GM06990 (cell line): ENCODE results near the gene FHAD1.

ENCODE experiments used
- DNase-seq: peaks from one replicate; pipeline ENCODE4 v3.0.0-alpha.2; 2011; ENCODE audit not compliant: insufficient read length; ENCODE audit errors: extremely low read depth
- H3K27me3 ChIP-seq: replicated peaks from 2 replicates; pipeline ENCODE4 v1.6.0; 2011; ENCODE audit warnings: low read length; ENCODE audit not compliant: control insufficient read depth, insufficient read depth
- H3K36me3 ChIP-seq: 2 replicates; pipeline ENCODE4 v1.5.1; 2011; ENCODE audit warnings: low read length; ENCODE audit not compliant: control insufficient read depth, insufficient read depth
- H3K4me3 ChIP-seq: replicated peaks from 2 replicates; pipeline ENCODE4 v1.5.1; 2011; ENCODE audit warnings: low read depth, mild to moderate bottlenecking, control low read depth, low read length
- TF ChIP-seq, protein P1 (sequence below): IDR thresholded peaks from 2 replicates; pipeline ENCODE4 v1.5.1; 2011; ENCODE audit warnings: low read length, control low read depth, mild to moderate bottlenecking, inconsistent platforms; ENCODE audit not compliant: insufficient read depth, poor library complexity, severe bottlenecking

FHAD1 gene

DNA sequence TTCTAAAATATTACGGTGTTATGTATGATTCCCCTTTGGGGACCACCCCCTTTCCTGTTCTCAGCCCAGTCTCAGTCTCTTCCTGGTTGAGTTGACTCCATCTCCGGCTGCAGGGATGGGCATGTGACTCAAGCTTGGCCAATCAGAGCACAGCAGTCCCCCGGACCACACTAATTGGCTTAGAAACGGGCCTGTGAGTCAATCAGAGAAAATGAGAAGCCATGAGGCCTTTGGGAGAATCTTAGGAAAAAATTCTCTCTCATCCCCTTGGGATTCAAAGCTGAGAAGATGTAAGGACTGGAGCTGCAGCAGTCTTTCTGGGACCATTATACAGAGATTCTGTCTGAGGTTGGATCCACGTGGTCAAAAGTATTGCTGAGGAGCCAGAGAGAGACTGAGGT, 10.7 kb upstream of the FHAD1 start:
- TF ChIP-seq, protein P1, sequence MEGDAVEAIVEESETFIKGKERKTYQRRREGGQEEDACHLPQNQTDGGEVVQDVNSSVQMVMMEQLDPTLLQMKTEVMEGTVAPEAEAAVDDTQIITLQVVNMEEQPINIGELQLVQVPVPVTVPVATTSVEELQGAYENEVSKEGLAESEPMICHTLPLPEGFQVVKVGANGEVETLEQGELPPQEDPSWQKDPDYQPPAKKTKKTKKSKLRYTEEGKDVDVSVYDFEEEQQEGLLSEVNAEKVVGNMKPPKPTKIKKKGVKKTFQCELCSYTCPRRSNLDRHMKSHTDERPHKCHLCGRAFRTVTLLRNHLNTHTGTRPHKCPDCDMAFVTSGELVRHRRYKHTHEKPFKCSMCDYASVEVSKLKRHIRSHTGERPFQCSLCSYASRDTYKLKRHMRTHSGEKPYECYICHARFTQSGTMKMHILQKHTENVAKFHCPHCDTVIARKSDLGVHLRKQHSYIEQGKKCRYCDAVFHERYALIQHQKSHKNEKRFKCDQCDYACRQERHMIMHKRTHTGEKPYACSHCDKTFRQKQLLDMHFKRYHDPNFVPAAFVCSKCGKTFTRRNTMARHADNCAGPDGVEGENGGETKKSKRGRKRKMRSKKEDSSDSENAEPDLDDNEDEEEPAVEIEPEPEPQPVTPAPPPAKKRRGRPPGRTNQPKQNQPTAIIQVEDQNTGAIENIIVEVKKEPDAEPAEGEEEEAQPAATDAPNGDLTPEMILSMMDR: no peak
- Histone ChIP-seq H3K36me3 (no peaks in the 10 kb centered on the region), H3K27me3 (no peaks in the 10 kb centered on the region), H3K4me3 (no peak overlapping the region)
- DNase-seq: no peak

- Histone ChIP-seq H3K36me3 (no peaks in the 10 kb centered on the region), H3K4me3 (no peak overlapping the region), H3K27me3 (no peaks in the 10 kb centered on the region)
- TF ChIP-seq, protein P1: no peak
- DNase-seq: no peak
Measured at GRCh38 chr1:15236746-15237145, 10.3 kb upstream of the FHAD1 start.

DNA sequence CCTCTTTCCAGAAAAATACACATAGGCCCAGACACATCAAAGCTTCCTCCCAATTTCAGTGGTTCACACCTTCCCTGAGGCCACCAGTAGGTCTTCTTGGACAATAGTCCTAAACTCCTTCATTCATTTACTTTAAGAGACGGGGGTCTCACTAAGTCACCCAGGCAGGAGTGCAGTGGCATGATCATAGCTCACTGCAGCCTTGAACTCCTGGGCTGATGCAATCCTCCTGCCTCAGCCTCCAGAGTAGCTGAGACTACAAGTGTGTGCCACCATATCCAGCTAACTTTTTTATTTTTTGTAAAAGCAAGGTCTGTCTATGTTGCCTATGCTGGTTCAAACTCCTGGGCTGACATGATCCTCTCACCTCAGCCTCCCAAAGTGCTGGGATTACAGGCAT, 8.2 kb upstream of the FHAD1 start:
- TF ChIP-seq, protein P1: no peak

DNA sequence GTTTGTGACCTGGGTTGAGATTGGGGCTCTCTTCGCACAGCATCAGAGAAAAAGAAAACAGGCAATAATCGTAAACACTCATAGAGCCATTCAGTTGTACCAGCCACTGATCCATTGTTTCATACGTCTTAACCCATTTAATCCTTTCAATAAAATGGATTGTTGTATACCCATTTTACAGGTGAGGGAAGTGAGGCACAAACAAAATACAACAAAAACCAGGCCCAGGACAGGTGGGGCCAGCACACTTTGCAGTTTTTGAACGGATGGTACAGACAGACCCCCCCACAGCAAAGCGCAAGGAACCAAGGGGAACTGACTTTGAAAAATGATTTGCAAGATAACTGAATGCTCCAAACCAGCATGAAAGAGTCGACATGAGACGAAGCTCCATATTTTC, 4.3 kb upstream of the FHAD1 start:
- DNase-seq: no peak
- no peaks in the 10 kb centered on the region for H3K27me3 ChIP-seq
- no peaks in the 10 kb centered on the region for H3K36me3 ChIP-seq
- TF ChIP-seq, protein P1: no peak
- no peak overlapping the region for H3K4me3 ChIP-seq

More for the DNA sequence above, 8.2 kb upstream of the FHAD1 start:
- H3K36me3 ChIP-seq: no peaks in the 10 kb centered on the region
- H3K4me3 ChIP-seq: no peak overlapping the region
- H3K27me3 ChIP-seq: no peaks in the 10 kb centered on the region
- DNase-seq: no peak

DNA sequence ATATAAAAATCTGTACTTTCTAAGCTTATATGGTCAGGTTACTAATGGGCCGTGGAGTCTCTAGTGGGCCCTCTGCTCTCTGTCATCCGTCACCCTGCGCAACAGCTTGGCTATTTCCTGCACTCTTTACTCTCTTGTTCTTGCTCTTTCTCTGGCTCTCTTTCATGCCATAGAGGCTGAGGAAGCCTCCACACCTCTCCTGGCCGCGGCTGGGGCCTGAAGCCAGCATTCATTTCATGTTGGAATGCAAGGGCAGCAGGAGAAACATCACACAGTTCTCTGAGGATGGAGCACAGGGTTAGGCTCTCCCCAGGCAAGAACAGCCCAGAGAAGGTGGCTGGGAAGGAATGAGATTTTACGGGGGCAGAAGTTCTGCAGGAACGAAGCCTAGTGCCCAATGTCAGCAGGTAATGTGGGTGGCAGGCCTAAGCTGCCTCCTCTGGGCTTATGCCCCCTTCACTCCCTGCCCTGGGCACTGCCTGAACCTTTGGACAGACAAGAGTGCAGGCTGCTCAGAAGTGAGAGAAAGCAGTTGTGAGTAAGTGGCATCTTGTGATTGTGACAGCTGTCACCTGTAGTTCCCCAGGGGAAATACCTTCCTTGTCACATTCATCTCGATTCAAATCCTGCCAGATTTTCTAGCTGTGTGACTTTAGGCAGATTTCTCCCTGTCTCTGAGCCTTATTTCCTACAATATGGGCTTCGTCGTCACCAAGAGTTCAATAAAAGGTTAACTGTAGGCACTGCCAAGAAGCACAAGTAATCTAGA, 3.6 kb upstream of the FHAD1 start:
- no peak for DNase-seq
- TF ChIP-seq, protein P1: no peak
- no peaks in the 10 kb centered on the region for H3K27me3 ChIP-seq
- no peaks in the 10 kb centered on the region for H3K36me3 ChIP-seq
- H3K4me3 ChIP-seq: no peak overlapping the region
